NCI-H1105 treated with DMSO at 0.1 percent for 48 hours (cell line): ENCODE data around the gene MFRP.
"Not testable (repeated sequence)": the region's sequence is repeated elsewhere in the genome, so short reads cannot be mapped to it uniquely, and the experiment has no call there.

Experiments
- DNase-seq: peaks from one replicate; lab custom pipeline; 2025; lab: John Stamatoyannopoulos, UW

Gene MFRP

DNA sequence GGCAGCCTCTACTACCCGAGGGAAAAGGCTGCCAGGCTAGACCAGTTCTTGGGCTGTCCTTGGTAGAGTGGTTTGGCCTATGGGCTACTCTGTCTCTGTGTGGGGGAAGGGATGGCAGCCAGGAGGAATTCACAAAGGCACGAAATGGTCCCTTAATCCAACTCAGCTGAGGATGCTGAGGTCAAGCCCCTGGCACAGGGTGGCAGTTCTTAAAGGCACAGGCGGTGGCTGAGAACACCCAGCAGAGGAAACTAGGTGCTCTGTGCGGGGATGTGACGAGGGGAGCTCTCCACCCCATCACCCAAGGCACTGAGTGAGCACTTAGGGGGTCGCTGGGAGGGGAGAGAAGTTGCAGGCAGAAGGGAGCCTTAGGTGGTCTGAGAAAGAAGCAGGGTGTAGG lies at the start of gene MFRP:
MFRP (minus strand) TSS at position 101 of the 400 bp plus-strand sequence. CDS start 192 bp downstream, outside the sequence.
- no peak for DNase-seq

DNA sequence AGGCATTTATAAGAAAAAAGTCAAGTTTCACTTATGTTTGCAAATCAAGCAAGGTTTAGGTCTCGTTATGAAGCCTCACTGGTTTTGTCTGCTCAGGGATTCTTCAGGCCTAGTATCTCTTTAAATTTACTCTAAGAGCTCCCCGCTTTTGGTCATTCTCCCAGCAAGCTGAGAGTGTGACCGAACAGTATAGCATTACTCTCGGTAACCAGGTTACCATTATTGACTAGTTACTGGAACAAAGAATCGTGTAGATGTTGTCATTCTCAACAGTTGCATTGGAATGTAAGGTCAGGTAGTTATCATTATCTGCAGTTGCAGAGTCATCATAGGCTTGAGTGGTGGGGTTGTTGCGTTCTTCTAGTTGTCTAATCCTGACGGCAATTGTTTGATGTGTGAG lies 44.8 kb upstream of the MFRP start:
- no peak for DNase-seq

DNA sequence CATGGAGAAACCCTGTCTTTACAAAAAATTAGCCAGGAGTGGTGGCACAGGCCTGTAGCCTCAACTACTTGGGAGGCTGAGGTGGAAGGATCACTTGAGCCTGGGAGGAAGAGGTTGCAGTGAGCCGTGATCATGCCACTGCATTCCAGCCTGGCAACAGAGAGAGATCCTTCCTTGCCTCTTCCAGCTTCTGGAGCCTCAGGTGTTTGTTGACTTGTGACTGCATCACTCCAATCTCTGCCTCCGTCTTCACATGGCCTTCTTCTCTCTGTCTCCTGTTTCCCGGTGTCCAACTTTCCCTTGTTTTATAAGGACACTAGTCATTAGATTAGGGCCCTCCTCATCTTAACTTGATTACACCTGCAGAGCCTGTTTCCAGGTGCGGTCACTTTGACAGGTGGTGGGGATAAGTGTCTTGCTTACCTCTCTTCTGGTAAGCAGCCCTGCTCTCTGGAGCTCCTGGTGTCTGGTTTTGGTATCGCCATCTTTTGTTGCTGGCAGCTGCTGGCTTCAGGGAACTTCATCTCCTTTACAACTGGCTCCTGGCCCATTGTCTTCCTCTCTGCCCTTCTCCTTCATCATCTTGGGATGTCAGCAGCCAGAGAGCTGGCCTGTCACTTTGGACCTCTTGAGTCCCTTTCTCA lies 43.2 kb upstream of the MFRP start:
- peak; percentile 17 for DNase-seq

DNA sequence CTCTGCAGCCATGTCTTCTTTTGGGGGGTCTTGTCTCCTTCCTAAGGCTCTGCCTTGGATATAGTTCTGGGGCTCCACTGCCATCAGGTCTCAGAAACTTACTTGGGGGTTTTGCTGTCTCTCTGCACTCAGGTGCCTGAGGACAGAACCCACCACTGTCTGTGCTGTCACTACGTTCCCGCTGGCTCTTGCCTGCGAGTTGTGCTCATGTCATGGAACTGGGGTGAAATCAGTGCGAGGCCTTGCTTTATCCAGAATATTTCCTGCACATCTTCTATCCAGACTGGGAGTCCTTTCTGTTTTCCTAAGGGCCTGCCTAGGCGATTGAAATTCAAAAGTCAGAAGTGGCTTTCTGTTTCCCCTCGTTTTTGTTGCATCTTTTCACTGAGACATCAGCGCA lies 41.6 kb upstream of the MFRP start:
- no peak for DNase-seq

DNA sequence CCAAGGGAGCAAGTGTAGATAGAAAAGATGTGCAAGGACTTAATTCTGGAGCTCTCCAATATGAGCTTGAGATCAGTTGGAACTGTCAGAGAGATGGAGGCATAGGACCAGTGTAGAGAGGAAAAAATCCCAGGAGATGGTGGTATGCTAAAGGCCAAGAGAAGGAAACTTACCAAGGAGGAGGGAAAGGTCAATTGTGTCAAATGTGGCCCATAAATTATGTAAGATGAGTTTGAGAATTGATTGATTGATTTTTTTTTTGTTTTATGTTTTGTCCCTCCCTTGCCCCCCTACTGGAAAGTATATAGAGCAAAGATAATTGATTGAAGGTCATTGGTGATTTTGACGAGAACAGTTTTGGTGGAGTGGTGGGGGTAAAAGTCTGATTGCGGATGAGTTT lies 37.8 kb upstream of the MFRP start:
- no peak for DNase-seq

DNA sequence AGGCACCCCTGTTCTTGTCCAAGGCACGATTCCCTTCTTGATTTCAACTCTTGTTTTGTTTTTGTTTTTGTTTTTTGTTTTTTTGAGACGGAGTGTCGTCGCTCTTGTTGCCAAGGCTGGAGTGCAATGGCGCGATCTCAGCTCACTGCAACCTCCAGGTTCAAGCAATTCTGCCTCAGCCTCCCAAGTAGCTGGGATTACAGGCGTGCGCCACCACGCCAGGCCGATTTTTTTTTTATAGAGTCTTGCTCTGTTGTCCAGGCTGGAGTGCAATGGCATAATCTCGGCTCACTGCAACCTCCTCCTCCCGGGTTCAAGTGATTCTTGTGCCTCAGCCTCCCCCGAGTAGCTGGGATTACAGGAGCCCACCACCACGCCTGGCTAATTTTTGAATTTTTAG lies 36.0 kb upstream of the MFRP start:
- not testable (repeated sequence) for DNase-seq

DNA sequence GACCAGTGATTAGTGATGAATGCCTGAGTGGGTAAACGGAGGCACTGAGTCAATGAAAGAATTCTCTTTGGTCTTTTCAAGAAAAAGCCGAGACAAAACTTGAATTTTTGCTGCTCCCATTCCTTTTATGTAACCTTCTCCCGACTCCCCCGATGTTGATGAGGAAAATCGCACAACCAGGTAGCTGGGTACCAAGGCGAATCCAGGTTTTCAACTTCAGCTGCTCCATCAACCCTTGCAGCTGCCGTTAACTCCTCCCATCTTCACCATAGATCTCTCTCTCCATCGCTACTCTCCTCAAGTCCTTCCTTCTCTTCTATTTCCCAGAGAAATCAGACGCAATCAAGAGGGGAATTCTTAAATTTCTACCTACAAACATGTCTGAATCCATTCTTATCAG lies 35.6 kb upstream of the MFRP start:
- DNase-seq, result no peak

DNA sequence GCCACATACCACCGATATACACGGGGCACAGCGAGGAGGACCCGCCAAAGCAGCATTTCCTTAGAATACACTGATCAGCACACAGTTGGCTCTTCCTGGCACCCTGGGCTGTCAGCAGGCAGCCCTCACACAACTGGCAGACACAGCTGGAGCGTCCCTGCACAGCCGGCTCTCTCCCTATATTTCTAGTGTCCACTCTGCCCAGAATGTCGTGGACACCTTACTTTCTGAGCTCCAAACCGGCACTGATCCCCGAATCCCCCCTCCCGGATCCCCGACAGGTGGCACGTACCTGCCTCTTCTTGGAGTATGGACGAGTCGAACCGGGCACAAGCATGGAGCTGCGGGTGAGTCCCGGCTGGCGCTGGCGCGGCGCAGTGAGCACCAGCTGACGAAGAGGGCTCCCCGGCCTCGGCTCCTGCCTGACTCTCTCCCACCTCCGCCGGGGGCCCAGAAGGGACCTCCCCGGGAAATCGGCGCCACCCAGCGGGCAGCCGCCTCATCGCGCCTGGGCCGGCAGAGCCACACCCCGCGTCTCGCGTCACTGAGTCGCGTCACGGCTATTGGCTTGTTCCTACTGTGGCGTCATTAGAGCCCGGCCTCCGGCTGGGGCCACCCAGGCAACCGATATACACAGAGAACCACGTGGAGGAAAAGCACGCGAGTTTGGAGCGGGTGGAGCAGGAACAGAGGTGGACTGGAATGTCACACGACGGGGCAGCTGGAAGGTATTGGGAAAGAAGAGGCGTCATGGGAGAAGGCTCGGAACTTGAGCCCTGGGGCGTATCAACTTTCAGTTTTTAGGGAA lies 34.9 kb upstream of the MFRP start, which contains the start of gene USP2:
USP2 (minus strand) TSS at position 510 of the 808 bp plus-strand sequence. CDS start 8,210 bp downstream, outside the sequence.
- peak; percentile 97 for DNase-seq

DNA sequence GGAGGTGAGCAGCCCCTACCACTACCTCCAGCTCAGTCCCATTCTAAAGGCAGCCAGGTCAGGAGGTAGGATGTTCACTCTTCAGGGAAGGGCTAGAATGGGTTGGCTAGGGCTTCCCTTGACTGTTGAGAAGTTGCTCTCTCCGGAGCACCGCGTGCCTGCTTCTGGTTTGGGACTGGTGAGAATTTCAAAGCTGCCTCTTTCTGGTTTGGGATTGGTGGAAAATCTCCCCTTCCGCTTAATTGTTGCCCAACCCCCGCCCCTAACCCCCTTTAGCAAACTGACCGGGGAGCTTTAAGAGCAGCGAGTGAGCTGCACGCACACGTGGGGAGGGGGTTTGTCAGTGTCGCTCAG lies 34.3 kb upstream of the MFRP start:
- no peak for DNase-seq

DNA sequence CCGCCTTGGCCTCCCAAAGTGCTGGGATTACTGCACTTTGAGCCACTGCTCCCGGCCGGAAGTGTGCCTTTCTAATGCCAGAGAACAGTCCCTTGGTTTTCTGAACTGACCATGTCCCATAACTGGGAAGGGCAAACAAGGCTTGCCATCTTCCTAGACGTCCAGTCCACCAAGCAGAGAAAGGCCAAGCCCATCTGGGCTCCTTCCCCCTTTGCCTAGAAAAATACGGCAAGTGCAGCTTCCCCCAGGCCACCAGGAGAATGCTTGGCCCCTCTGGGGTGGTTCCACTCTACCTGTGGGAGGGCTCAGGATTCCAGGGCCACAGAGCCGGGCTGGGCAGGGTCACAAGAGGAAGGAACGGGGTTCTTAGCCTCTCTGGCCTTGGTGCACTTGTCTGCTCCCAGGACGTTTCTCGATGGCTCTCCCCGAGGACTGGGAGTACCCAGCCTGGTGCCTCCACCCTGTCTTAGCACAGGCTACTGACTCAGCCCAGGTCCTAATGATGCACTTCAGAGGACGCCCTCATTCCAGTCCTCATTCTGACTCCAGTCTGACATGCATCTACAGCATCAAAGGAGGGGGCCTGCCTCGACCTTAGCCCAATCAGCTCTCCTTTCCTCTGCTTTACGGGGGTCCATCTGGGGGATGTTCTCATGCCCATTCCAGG lies 33.8 kb upstream of the MFRP start:
- DNase-seq, result no peak

DNA sequence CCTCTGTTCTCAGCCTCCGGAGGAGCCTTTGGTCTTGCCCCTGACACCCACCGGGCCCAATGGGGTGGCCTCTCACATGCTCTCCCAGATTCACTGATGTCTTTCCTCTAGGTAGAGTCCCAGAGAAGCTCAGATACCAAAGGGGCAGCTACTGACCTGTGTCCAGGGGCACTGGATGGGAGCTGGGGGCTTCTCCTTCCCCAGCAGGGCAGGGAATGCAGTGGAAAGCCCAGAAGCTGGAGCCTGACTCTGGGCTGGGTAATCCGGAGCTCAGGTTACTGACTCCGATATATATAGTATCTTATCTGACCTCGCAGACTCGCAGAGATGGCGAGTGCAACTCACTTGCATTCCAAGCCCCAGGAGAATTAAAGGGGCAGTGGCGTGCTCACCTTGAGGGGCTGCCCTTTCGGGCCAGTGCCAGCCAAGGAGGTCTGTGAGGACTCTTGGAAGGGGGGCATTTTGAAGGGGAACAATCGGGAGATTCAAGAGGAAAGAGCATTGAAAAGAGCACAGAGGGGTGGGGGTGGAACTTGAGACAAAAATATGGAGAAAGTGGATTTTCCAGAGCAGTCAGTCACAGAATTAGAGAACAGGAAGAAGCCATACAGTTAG lies 32.5 kb upstream of the MFRP start:
- no peak for DNase-seq

DNA sequence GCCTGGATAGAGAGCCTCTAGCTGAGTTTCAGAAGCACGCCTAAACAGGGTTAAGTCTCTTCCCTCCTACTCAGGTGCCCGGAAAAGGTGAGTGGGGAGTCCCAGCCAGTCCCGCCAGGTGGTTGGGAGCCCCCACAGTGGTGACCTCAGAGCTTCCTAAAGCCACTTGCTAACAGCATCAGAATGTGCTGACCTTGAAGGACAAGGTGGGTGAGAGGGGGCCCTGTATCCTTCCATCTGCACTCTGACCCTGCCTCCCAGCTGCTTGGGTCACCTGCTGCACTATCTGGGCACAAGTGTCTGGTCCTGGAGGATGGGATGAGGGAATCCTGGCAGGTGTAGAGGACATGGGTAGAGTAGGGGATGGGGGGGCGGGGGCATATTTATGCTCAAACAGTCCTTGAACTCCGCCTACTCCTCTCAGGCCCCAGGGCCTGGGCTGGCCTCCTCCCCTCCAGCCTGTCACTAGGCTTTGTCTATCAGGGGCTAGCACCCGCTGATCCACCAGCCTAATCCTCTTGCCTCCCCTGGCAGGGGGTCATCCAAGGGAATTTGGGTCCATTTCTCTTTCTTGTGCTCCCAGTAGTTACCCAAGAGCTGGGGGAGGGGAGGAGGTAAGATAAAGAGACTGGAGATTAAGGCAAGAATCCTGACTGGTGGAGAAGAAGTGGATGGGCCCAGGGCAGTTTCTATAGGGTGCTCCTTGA lies 31.6 kb upstream of the MFRP start:
- no peak for DNase-seq

DNA sequence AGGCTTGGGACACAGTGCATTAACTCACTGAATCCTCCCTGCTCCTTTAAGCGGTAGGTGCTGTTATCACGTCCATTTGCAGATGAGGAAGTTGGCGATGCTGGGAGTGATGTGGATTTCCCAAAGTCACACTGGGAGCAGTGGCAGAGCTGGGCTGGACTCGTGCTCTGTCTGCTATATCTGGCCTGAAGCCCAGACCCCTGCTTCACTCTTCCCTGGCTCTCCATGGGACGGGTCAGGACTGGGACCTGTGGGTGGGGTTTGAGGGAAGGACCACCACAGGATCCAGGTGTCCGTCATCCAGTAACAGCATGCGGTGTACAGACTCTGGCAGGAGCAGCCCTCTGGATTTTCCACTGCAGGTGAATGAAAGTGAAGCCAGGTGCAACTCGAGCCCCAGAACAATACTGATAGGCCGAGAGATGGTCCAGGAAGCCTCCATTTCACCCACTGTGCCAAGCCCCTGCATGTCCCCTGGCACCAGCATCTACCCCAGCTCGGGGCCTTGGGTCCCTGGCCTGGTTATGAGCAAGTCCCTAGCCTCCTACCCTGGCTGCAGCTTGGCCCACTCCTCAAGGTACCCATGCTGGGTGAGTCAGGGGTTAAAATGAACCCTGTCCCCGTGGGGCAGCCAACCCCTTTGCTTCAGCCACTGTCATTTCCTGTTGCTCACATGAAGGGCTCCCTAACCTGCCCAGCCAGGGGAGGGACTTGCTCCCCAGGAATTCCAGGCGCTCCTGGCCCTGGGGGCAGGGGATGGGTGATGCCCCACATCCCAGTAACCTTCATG lies 30.8 kb upstream of the MFRP start:
- peak; percentile 52 for DNase-seq

DNA sequence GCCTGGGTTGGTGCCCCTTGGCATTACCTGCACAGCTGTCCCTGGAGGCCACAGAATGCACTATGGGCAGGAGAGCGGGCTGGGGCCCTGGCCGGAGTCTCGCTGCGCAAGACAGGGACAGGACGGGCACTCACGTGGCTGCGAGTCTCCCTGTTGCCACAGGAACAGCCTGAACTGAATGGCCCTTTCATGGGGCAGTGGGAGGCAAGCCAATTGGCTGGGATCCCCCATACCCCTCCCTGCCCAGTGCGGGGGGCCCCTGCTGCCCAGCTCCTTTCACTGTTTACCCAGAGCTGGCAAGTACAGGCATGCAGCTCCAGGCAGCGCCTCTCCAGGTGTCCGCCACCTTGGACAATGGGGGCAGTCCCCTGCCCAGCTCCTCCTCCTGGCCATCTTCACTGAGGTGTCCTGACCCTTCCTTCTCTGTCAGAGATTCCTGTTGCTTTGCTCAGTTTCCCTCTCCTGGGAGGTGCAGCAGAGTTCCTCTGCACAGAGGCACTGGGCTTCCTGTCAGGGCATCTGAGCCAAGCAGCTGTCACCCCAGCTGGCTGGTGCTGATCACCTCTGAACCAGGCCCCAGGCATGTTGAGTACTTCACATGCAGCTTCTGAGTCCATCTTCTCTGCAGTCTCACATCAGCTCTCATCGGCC lies 29.8 kb upstream of the MFRP start:
- DNase-seq, result peak; percentile 93

DNA sequence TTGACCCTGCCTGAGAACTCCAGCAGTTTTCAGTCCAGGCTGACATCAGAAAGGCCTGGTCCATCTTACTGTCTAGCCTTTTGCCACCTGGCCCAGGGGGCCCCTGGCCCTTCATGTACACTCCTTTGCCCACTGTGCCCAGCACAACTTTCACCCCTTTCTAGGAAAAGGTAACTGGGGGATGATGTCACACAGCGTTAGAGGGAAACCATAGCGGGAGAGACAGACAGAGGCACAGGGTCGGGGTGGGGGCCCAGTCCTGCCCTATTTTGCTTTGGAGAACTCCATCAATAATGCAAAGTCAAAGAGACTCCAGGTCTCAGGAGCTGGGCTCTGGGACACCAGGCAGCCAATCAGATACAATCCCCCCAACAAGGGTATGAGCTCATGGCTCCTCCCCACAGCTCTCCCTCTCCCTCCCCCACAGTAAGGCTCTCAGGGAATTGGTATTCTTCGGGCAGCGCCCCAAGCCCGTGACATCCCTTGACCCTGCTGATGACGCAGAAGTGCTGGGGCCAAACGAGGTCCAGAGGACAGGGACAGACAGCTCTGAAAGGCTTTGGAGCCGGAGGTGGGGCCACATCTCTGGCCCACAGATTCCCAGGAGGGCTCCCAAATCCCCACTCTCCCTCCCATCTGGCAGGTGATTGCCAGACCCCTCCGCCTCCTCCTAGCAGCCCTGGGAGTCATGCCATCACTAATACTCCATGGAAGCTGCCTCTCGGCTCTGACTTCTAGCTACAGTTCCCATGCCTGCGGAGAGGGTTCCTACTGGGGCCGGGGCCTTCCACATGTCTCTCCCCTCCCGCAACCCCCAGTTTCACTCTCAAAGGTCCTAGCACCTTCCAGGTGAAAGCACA lies 29.1 kb upstream of the MFRP start:
- no peak for DNase-seq

DNA sequence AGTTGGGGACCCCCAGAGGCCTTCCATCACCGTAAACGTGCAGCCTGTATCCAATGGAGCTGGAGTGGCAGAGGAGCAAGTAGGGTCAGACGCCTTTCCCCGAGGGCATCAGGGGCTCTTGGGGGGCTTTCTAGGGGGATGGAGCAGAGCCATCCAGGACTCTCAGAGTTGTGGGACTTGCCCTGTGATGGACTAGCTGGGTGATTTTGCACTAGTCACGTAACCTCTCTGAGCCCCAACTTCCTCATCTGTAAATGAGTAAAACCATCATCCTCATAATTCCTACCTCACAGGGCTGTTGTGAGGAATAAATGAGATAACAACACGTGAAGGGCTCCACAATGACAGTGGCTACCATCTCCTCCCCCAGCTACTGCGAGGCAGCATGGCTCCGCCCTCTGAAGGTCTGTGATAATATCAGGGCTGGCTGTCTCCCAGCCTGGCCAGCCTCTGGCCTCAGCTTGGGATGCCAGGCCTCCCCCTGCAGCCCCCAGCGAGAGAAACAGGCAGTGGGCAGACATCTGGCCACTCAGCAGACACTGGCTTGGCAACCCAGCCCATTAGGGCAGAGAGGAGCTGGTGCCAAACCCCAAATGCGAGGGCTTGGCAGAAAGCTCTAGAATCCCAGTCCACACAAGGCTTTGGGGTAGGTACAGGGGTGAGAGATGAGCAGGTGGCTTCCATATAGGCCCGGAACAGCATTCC lies 28.3 kb upstream of the MFRP start:
- DNase-seq, result no peak

DNA sequence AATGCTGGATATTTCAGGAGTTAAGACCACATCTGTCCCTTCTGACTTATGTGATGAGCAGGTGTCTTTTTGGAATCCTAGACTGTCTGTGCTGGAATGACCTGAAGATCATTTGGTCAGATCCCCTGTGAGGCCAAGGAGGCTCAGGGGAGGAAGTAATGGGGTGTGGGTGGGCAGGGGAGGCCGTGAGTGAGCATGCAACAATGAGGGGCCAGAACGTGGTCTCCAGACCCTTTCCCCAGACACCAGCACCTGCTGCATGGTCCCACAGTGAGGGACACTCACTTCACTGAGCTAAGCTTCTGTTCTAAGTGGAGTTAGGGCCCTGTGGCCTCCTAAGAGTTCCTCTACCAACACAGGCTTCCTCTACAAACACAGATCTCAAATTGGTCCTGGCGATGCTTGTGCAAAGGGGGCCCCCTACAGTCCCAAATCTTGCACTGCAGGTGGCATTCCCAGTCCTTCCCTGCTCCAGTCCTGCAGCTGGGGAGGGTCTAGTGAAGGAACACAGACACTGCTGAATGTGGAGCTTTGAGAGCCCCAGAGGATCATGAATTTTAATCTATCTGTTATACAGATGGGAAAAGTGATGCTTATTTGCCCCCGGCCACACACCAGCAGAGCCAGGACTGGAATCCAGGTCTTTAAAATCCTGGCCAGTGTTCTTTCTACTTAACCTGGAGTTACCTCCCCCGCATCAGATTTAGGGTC lies 27.6 kb upstream of the MFRP start:
- peak; percentile 85 for DNase-seq
